Measurements from ENCODE around the gene ARHGEF3.

ARHGEF3 gene

DNA sequence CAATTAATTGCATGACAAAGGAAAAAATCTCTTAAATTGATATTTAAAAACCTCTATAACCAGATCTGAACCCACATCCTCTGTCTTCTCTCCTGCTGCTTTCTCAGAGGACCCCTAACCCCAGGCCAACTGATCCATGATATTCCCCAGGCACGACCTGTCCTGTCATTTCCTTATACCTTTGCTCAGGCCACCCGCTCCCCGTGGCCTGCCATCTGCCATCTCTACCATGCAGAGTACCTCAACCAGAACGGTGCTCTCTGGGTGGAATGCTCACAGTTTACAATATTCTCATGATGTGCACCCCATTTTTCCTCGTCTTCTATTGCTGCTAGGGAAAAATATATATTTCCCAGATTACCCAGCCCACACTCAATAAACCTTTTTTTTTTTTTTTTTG is 57.7 kb downstream of the ARHGEF3 start:
- H3K4me3 ChIP-seq (ENCODE audit: control insufficient read depth, low read depth, low read length), result no peak overlapping the region
- TF ChIP-seq, protein P1, sequence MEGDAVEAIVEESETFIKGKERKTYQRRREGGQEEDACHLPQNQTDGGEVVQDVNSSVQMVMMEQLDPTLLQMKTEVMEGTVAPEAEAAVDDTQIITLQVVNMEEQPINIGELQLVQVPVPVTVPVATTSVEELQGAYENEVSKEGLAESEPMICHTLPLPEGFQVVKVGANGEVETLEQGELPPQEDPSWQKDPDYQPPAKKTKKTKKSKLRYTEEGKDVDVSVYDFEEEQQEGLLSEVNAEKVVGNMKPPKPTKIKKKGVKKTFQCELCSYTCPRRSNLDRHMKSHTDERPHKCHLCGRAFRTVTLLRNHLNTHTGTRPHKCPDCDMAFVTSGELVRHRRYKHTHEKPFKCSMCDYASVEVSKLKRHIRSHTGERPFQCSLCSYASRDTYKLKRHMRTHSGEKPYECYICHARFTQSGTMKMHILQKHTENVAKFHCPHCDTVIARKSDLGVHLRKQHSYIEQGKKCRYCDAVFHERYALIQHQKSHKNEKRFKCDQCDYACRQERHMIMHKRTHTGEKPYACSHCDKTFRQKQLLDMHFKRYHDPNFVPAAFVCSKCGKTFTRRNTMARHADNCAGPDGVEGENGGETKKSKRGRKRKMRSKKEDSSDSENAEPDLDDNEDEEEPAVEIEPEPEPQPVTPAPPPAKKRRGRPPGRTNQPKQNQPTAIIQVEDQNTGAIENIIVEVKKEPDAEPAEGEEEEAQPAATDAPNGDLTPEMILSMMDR (conservative IDR thresholded peaks at IDR 0.05; ENCODE audit: control insufficient read depth, insufficient read depth, low read depth, low read length), result no peak
- no peak for DNase-seq (ENCODE audit: low read depth)

DNA sequence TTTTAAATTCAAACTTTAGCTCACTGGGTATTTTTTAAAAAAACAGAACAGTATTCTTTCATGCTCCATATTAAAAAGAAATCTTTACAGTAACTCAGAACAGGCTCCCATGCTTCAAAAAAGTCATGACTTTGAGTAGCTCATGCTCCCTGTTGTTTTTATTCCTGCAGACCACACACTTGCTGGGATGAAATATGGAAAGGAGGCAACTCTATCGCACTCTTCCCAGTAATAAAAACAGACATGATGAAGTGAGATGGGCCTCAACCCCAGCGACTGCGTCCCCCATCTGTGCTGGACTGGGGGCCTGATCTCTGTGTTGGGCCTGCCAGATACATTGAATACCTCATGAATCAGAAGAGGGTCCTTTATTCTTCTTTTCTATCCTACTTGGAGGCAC is 58.9 kb downstream of the ARHGEF3 start:
- DNase-seq (ENCODE audit: low read depth), result no peak
- H3K4me3 ChIP-seq (ENCODE audit: control insufficient read depth, low read depth, low read length), result no peak overlapping the region
- TF ChIP-seq, protein P1 (conservative IDR thresholded peaks at IDR 0.05; ENCODE audit: control insufficient read depth, insufficient read depth, low read depth, low read length), result no peak

DNA sequence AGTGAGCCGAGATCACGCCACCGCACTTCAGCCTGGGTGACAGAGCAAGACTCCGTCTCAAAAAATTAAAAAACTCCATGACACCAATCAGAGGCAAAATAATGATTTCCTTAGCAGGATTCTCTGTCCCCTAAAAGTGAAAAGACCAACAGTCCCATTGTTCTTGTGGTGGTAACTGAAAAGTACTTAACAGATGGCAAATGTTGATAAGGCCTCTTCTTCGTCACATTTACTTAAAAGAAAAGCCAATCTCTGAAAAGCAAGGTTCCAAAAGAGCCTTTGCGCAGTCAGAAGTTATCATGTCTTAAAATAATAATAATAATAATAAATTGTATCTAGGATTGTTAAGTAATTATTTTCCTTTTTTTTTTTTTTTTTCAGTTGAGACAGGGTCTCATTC is 62.7 kb downstream of the ARHGEF3 start:
- no peak overlapping the region for H3K4me3 ChIP-seq (ENCODE audit: control insufficient read depth, low read depth, low read length)

DNA sequence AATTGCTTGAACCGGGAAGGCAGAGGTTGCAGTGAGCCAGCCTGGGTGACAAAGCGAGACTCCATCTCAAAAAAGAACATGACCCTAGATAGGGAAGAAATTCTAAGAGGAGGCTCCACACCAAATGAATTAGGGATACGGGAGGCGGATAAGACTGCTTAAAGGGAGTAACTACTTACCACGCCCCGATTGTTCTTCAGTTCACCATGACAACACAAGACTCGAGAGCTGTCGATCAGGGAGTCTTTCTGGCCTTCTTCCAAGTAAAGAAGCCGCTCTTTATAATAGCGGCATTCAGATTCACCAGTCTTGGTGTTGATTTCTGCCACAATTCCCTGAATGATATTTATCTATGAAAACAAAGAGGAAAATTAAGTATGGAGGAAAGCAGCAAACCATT is 64.7 kb downstream of the ARHGEF3 start:
- no peak for DNase-seq (ENCODE audit: low read depth)
- H3K4me3 ChIP-seq (ENCODE audit: control insufficient read depth, low read depth, low read length), result no peak overlapping the region
- TF ChIP-seq, protein P1 (conservative IDR thresholded peaks at IDR 0.05; ENCODE audit: control insufficient read depth, insufficient read depth, low read depth, low read length), result no peak

More for the DNA sequence above, 62.7 kb downstream of the ARHGEF3 start:
- no peak for DNase-seq (ENCODE audit: low read depth)
- TF ChIP-seq, protein P1 (conservative IDR thresholded peaks at IDR 0.05; ENCODE audit: control insufficient read depth, insufficient read depth, low read depth, low read length), result no peak

DNA sequence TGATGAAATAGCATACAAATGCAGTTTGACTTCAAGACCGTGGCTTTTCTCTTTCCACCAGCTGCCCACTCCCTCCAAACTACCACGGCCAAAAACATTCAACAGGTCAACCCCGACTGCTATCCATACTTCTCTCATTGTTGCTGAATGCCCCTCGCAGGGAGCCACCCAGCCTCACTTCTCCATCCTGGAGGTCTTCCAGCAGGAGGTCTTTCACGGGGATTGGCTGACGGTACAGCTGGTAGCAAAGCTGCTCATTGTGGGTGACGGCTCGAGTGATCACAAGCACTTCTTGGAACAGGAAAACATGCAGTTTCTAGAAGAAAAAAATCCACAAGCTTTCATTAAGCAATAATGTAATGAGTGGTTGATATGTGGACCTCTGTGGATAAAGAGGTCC is 69.6 kb downstream of the ARHGEF3 start:
- DNase-seq (ENCODE audit: low read depth), result no peak
- TF ChIP-seq, protein P1 (conservative IDR thresholded peaks at IDR 0.05; ENCODE audit: control insufficient read depth, insufficient read depth, low read depth, low read length), result no peak

DNA sequence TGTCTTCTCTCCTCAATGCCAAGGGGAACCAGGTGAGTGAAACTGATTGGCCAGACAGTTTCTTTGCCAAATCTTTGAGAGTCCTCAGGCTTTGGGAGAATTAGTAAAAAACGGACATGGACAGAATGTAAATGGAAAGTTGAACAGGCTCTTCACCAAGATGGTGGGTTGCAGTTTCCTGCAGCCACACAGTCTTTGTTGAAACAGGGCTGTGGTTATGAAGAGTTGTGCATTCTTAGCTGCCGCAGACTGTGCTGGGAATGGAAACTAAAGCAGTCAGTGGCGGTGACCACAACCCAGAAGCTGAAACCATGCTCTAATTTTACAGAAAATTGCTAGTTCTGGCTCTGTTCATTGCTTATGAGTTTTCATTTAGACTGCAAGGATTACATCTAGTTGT is 76.6 kb downstream of the ARHGEF3 start:
- DNase-seq (ENCODE audit: low read depth), result no peak
- TF ChIP-seq, protein P1 (conservative IDR thresholded peaks at IDR 0.05; ENCODE audit: control insufficient read depth, insufficient read depth, low read depth, low read length), result no peak
- H3K4me3 ChIP-seq (ENCODE audit: control insufficient read depth, low read depth, low read length), result no peak overlapping the region

More for the DNA sequence above, 69.6 kb downstream of the ARHGEF3 start:
- H3K4me3 ChIP-seq (ENCODE audit: control insufficient read depth, low read depth, low read length), result no peak overlapping the region

DNA sequence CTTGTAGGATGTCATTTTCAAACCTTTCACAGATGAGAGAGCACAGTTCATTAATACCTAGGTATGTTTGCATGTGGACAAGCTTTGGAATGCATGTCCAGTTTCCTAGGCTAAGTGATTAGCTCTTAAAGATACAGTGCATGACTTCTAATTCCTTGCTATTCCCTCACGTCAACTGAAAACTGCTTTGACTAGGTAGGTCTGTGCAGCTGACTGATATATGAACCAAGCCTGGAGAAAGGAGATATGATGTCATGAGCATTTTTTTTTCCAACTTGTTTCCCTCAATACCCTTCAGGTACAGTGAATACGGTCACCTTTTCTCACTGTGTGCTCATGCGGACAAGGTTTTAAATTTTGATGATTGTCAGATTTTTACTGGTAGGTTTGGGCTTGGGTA is 77.1 kb downstream of the ARHGEF3 start:
- no peak for DNase-seq (ENCODE audit: low read depth)
- TF ChIP-seq, protein P1 (conservative IDR thresholded peaks at IDR 0.05; ENCODE audit: control insufficient read depth, insufficient read depth, low read depth, low read length), result no peak
- H3K4me3 ChIP-seq (ENCODE audit: control insufficient read depth, low read depth, low read length), result no peak overlapping the region
